ENCODE data around the gene PTRHD1. TPM values are rescaled to one million over a fixed set of nuclear protein-coding genes. Genes with fewer than 3 reads are reported as not detected.

Gene PTRHD1
- total RNA-seq, 1 donor from 2014 or later: 58.3 TPM

DNA sequence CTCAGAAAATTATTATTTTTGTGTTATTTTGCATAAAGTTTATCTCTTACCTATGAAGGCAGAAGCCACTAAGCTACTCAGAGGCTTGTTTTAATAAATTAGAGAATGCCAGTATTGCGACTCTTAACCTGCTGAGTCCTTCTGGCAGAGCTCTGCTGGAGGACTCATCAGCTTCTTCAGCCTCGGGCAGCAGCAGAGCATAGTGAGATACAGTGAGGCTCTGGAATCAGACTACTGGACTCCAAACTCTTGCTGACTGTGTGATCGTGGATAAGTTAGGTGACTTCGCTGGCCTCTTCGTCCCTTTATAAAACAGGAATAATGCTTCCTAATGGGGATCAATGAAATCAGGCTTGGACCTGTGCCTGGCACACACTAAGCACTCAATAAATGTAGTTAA, 1.7 kb downstream of the PTRHD1 start:
- DNase-seq (ENCODE audit: low read depth): no peak
- H3K4me3 ChIP-seq (ENCODE audit: low read depth, low read length): no peak overlapping the region
- TF ChIP-seq, protein P1, sequence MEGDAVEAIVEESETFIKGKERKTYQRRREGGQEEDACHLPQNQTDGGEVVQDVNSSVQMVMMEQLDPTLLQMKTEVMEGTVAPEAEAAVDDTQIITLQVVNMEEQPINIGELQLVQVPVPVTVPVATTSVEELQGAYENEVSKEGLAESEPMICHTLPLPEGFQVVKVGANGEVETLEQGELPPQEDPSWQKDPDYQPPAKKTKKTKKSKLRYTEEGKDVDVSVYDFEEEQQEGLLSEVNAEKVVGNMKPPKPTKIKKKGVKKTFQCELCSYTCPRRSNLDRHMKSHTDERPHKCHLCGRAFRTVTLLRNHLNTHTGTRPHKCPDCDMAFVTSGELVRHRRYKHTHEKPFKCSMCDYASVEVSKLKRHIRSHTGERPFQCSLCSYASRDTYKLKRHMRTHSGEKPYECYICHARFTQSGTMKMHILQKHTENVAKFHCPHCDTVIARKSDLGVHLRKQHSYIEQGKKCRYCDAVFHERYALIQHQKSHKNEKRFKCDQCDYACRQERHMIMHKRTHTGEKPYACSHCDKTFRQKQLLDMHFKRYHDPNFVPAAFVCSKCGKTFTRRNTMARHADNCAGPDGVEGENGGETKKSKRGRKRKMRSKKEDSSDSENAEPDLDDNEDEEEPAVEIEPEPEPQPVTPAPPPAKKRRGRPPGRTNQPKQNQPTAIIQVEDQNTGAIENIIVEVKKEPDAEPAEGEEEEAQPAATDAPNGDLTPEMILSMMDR (conservative IDR thresholded peaks at IDR 0.05; ENCODE audit: low read depth, low read length): no peak

DNA sequence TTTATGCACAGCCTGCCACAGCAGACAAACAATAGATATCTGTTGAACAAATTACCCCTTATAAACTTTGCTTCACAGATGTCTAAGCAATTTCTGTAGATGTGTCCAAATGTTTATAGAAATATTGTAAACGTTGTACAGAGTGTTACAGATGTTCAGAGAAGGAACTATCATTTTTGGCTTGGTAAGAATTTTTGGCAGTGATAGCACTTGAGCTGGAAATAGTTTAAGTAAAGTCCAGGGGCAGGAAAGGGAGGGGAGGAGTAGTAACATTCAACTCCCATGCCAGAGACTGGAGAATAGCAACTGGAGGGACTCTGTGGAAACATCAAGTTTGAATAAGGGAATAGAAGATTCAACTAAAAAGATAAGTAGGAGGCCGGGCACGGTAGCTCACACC, 4.4 kb downstream of the PTRHD1 start:
- no peak for DNase-seq (ENCODE audit: low read depth)
- H3K4me3 ChIP-seq (ENCODE audit: low read depth, low read length): no peak overlapping the region
- TF ChIP-seq, protein P1 (conservative IDR thresholded peaks at IDR 0.05; ENCODE audit: low read depth, low read length): no peak

DNA sequence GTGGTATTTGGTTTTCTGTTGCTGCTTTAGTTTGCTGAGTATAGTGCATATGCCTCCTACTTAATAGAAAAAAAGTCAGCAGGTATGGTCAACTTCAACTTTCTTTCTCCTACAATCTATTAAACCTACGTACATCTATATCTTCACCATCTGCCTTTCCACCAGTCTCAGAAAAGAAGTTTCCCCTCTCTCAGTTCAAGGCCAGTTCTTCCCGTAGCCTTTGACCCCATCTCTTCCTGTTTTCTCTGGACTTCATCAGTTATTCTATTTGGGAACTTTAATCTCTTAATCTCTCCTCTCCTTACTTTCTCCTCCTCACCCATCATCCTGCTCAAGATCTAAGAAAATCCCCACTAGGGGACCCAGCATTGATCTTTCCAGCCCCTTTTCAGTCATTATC, 5.7 kb downstream of the PTRHD1 start:
- no peak overlapping the region for H3K4me3 ChIP-seq (ENCODE audit: low read depth, low read length)
- TF ChIP-seq, protein P1 (conservative IDR thresholded peaks at IDR 0.05; ENCODE audit: low read depth, low read length): no peak
- no peak for DNase-seq (ENCODE audit: low read depth)

DNA sequence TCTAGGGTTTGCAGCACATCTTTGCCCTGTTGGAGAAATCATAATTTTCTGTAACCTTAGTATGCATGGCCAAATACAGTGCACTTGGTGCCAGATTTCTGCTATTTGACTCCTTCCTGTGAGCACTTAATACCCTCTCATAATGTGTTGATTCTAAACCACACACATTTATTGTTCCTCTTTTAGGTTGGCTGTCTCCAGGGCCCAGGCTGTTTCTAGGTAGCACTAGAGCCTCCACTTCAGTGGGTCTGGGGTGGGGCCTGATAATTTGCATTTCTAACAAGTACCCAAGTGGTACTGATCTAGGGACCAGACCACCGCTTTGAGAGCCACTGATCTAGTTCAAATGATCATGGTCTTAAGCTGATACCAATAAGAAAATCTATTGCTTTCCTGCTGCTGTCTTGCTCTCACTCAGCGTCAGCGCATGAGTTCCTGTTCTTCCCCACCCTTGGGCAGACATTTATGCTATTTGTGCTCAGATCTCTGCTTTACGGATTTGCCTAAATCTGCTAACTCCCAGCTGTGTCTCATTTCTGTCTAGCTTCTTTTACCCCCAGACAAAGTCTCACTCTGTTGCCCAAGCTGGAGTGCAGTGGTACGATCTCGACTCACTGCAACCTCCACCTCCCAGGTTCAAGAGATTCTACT, 7.4 kb downstream of the PTRHD1 start:
- H3K4me3 ChIP-seq (ENCODE audit: low read depth, low read length): no peak overlapping the region
- DNase-seq (ENCODE audit: low read depth): no peak
- TF ChIP-seq, protein P1 (conservative IDR thresholded peaks at IDR 0.05; ENCODE audit: low read depth, low read length): no peak

DNA sequence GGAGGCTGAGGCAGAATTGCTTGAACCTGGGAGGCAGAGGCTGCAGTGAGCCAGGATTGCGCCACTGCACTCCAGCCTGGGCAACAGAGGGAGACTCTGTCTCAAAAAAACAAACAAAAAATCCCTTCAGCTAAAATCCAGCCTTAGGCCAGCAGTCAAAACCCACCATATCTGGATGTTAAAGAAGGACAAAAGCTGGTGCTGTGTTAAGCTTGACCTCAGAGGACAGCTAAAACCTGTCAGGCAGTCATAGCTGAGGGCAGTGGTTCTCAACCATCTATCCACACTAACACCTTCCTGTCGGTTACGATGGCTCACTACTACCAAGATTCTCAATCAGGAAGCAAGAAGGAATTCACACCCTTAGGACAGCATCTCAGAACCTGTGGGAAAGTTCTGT, 9.6 kb downstream of the PTRHD1 start:
- DNase-seq (ENCODE audit: low read depth): no peak
- TF ChIP-seq, protein P1 (conservative IDR thresholded peaks at IDR 0.05; ENCODE audit: low read depth, low read length): no peak
- H3K4me3 ChIP-seq (ENCODE audit: low read depth, low read length): no peak overlapping the region

DNA sequence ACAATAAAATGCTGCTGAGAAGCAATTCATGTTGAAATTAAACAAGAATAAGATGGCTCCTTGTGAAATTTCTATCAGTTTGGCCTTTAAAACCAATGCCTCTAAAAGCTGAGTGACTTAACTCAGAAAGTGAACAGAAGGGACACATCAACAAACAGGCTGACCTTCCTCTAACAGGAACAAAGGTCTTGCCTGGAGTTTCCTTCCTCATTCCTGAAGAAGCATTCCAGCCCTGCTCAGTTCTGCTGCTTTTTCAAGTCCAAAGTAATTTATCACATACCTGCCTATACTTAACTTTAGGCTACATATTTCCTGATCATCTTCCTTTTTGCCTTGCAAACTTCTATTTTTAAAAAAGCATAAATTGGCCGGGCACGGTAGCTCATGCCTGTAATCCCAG, 14.1 kb downstream of the PTRHD1 start:
- TF ChIP-seq, protein P1 (conservative IDR thresholded peaks at IDR 0.05; ENCODE audit: low read depth, low read length): no peak
- DNase-seq (ENCODE audit: low read depth): no peak
- no peak overlapping the region for H3K4me3 ChIP-seq (ENCODE audit: low read depth, low read length)

DNA sequence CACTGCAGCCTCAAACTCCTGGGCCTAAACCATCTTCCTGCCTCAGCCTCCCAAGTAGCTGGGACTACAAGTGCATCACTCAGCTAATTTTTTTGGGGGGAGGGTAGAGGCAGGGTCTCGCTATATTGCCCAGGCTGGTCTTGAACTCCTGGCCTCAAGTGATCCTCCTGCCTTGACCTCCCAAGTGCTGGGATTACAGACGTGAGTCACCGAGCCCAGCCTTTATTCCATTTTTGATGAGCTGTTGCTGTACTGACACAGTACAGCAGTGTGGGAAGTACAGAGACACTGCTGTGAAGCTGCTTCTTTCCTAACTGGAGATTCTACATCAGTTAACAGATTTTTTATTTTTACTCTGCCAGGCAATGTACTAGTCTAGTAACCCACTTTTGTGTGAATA, 18.8 kb downstream of the PTRHD1 start:
- no peak overlapping the region for H3K4me3 ChIP-seq (ENCODE audit: low read depth, low read length)
- TF ChIP-seq, protein P1 (conservative IDR thresholded peaks at IDR 0.05; ENCODE audit: low read depth, low read length): no peak
- no peak for DNase-seq (ENCODE audit: low read depth)
